ENCODE results near the gene HAVCR1.
"Not testable (repeated sequence)": the region's sequence is repeated elsewhere in the genome, so short reads cannot be mapped to it uniquely, and the experiment has no call there.

Gene HAVCR1

GRCh38 chr5:157049605-157050004 is 9.3 kb downstream of the HAVCR1 start:
- no peak for DNase-seq

GRCh38 chr5:157047898-157048297 is 11.0 kb downstream of the HAVCR1 start:
- no peak for DNase-seq

GRCh38 chr5:157047016-157047415 is 11.9 kb downstream of the HAVCR1 start:
- DNase-seq = not testable (repeated sequence)

- no peak for DNase-seq
Observed at GRCh38 chr5:157046041-157046440, 12.9 kb downstream of the HAVCR1 start.

GRCh38 chr5:157045601-157046000 is 13.3 kb downstream of the HAVCR1 start:
- no peak for DNase-seq

- DNase-seq = no peak
Observed at GRCh38 chr5:157038568-157039187, 20.2 kb downstream of the HAVCR1 start.

GRCh38 chr5:157034106-157035072 is 24.5 kb downstream of the HAVCR1 start:
- not testable (repeated sequence) for DNase-seq

GRCh38 chr5:157033071-157033583 is 25.8 kb downstream of the HAVCR1 start:
- no peak for DNase-seq

GRCh38 chr5:157030692-157031091 is 28.2 kb downstream of the HAVCR1 start:
- DNase-seq = no peak

GRCh38 chr5:157029457-157029856 is 29.5 kb downstream of the HAVCR1 start:
- DNase-seq = no peak

- not testable (repeated sequence) for DNase-seq
Observed at GRCh38 chr5:157027663-157028062, 31.3 kb downstream of the HAVCR1 start.

GRCh38 chr5:157026789-157027424 is 32.0 kb downstream of the HAVCR1 start:
- no peak for DNase-seq

GRCh38 chr5:157025093-157025698 is 33.7 kb downstream of the HAVCR1 start:
- DNase-seq = no peak

GRCh38 chr5:157024208-157024959 is 34.5 kb downstream of the HAVCR1 start:
- DNase-seq = no peak

- DNase-seq = no peak
Observed at GRCh38 chr5:157022024-157022423, 36.9 kb downstream of the HAVCR1 start.

GRCh38 chr5:157020511-157021222 is 38.2 kb downstream of the HAVCR1 start:
- no peak for DNase-seq

- no peak for DNase-seq
Observed at GRCh38 chr5:157020002-157020401, 38.9 kb downstream of the HAVCR1 start.

- not testable (repeated sequence) for DNase-seq
Observed at GRCh38 chr5:157014143-157014542, 44.8 kb downstream of the HAVCR1 start.

GRCh38 chr5:157006262-157006661 is 52.7 kb downstream of the HAVCR1 start:
- no peak for DNase-seq

- DNase-seq = no peak
Observed at GRCh38 chr5:157004893-157005551, 53.9 kb downstream of the HAVCR1 start.

- no peak for DNase-seq
Observed at GRCh38 chr5:156991714-156992113, 67.2 kb downstream of the HAVCR1 start.

All from activated CD4-positive, alpha-beta T cell treated with anti-CD3 and anti-CD28 coated beads for 1 hour (primary cell).